HG03064 (cell line): ENCODE measurements around the gene KLHL42.

ENCODE experiments used
- ATAC-seq: cut with Tn5 transposase; IDR thresholded peaks from one replicate; pipeline ENCODE4 v1.9.1; 2021; ENCODE audit warnings: low read depth; ENCODE audit not compliant: unreplicated experiment

KLHL42 gene

GRCh38 chr12:27780612-27781408, 777 bp downstream of the KLHL42 start:
- peak; percentile 41 for ATAC-seq

- ATAC-seq, result no peak
Observed at GRCh38 chr12:27781680-27782079, 1.6 kb downstream of the KLHL42 start.

GRCh38 chr12:27782481-27782880, 2.4 kb downstream of the KLHL42 start:
- no peak for ATAC-seq

- ATAC-seq, result no peak
Observed at GRCh38 chr12:27785882-27786570, 6.0 kb downstream of the KLHL42 start.

GRCh38 chr12:27787559-27787958, 7.5 kb downstream of the KLHL42 start:
- ATAC-seq, result no peak

GRCh38 chr12:27790179-27790578, 10.1 kb downstream of the KLHL42 start:
- ATAC-seq, result no peak

GRCh38 chr12:27794818-27795584, 15.0 kb downstream of the KLHL42 start:
- no peak for ATAC-seq

GRCh38 chr12:27796128-27796527, 16.1 kb downstream of the KLHL42 start:
- no peak for ATAC-seq

GRCh38 chr12:27797301-27798025, 17.4 kb downstream of the KLHL42 start:
- ATAC-seq, result no peak

GRCh38 chr12:27800819-27801218, 20.8 kb downstream of the KLHL42 start:
- ATAC-seq, result no peak

- ATAC-seq, result no peak
Observed at GRCh38 chr12:27801630-27802029, 21.6 kb downstream of the KLHL42 start.

- ATAC-seq, result no peak
Observed at GRCh38 chr12:27802511-27802910, 22.5 kb downstream of the KLHL42 start.

- no peak for ATAC-seq
Observed at GRCh38 chr12:27802936-27803335, 22.9 kb downstream of the KLHL42 start.

GRCh38 chr12:27805238-27805637, 25.2 kb downstream of the KLHL42 start:
- no peak for ATAC-seq

- ATAC-seq, result no peak
Observed at GRCh38 chr12:27806259-27806658, 26.2 kb downstream of the KLHL42 start.

- ATAC-seq, result no peak
Observed at GRCh38 chr12:27807063-27807703, 27.1 kb downstream of the KLHL42 start.

GRCh38 chr12:27808841-27809240, 28.8 kb downstream of the KLHL42 start:
- no peak for ATAC-seq

GRCh38 chr12:27810756-27811155, 30.7 kb downstream of the KLHL42 start:
- ATAC-seq, result no peak

GRCh38 chr12:27812502-27812901, 32.5 kb downstream of the KLHL42 start:
- no peak for ATAC-seq

- no peak for ATAC-seq
Observed at GRCh38 chr12:27814411-27814810, 34.4 kb downstream of the KLHL42 start.
